ENCODE data around the gene LSM10.

Gene LSM10

GRCh38 chr1:36349839-36350238 is 47.9 kb downstream of the LSM10 start:
- DNase-seq: no peak

GRCh38 chr1:36349241-36349671 is 48.5 kb downstream of the LSM10 start:
- no peak for DNase-seq

GRCh38 chr1:36346741-36347370 is 50.9 kb downstream of the LSM10 start:
- no peak for DNase-seq

- no peak for DNase-seq
Measured at GRCh38 chr1:36345353-36345752, 52.4 kb downstream of the LSM10 start.

GRCh38 chr1:36344395-36344680 is 53.4 kb downstream of the LSM10 start:
- DNase-seq: no peak

- no peak for DNase-seq
Measured at GRCh38 chr1:36343651-36344394, 53.9 kb downstream of the LSM10 start.

Data from NCI-H226 (cell line).